Neural cell (in vitro differentiated cells): ENCODE results near the gene BRAF.

ENCODE experiments used
- CTCF ChIP-seq: fragments of 450-650 bp; IDR thresholded peaks from 2 replicates; pipeline ENCODE4 v1.5.1; 2014; ENCODE audit warnings: antibody characterized with exemption, mild to moderate bottlenecking, moderate library complexity; ENCODE audit not compliant: poor library complexity, severe bottlenecking
- EZH2 ChIP-seq: fragments of 200-600, 300-800 bp; shearing (Covaris generic), sonication (generic); IDR thresholded peaks from 2 replicates; pipeline ENCODE4 v1.6.1; 2014; ENCODE audit warnings: antibody characterized with exemption, low read length, borderline replicate concordance, mild to moderate bottlenecking; ENCODE audit not compliant: insufficient read depth, poor library complexity, severe bottlenecking
- POLR2AphosphoS5 ChIP-seq: IDR thresholded peaks from 2 replicates; pipeline ENCODE4 v1.6.1; 2012
- TAF1 ChIP-seq: IDR thresholded peaks from 2 replicates; pipeline ENCODE4 v1.6.1; 2012; ENCODE audit warnings: low read depth

- TF ChIP-seq TAF1 (no peak), CTCF (no peak), POLR2AphosphoS5 (no peak), EZH2 (no peak)
These were observed 48.4 kb upstream of the BRAF start for GRCh38 chr7:140972876-140973829.
